ENCODE measurements around the gene RIPK3.

- TF ChIP-seq CTCF (IDR thresholded peaks at IDR 0.05; ENCODE audit: low read length) = peak; percentile 81
- TF ChIP-seq EZH2phosphoT487 (IDR thresholded peaks at IDR 0.05; ENCODE audit: low read length) = no peak
Measured at GRCh38 chr14:24365600-24366412, 26.0 kb upstream of the RIPK3 start.
